Measurements from ENCODE around the gene PLA2G4E.

GRCh38 chr15:42048080-42048820 lies 27.4 kb upstream of the PLA2G4E start:
- no peak for TF ChIP-seq FOSL1 (IDR thresholded peaks at IDR 0.05; ENCODE audit: low read depth)
- no peak for TF ChIP-seq RAD21 (IDR thresholded peaks at IDR 0.05; ENCODE audit: low read depth)
- no peak for TF ChIP-seq SP1 (IDR thresholded peaks at IDR 0.05; ENCODE audit: low read depth)

Measured in HCT116 (cell line).